Measurements from ENCODE around the gene SLC6A17.

DNA sequence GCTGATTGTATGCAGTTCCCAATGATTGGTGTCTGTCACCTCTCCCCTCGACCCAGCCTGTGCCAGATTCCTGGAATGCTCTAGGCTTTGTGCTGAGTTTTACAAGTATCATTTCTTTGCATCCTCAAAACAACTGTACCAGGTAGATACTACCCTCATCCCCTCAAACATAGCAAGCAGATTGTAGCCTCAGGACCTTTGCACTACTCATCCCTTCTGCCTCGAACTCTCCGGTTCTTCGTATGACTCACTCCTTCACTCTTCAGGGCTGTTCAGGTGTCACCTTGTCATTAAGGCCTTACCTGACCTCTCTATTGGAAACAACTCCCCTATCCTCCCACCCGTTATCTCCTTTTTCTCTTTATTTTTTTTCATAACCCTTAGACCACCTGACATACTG is 67.8 kb downstream of the SLC6A17 start:
- no peak for TF ChIP-seq POLR2AphosphoS5 (IDR thresholded peaks at IDR 0.05)
- TF ChIP-seq, protein P1, sequence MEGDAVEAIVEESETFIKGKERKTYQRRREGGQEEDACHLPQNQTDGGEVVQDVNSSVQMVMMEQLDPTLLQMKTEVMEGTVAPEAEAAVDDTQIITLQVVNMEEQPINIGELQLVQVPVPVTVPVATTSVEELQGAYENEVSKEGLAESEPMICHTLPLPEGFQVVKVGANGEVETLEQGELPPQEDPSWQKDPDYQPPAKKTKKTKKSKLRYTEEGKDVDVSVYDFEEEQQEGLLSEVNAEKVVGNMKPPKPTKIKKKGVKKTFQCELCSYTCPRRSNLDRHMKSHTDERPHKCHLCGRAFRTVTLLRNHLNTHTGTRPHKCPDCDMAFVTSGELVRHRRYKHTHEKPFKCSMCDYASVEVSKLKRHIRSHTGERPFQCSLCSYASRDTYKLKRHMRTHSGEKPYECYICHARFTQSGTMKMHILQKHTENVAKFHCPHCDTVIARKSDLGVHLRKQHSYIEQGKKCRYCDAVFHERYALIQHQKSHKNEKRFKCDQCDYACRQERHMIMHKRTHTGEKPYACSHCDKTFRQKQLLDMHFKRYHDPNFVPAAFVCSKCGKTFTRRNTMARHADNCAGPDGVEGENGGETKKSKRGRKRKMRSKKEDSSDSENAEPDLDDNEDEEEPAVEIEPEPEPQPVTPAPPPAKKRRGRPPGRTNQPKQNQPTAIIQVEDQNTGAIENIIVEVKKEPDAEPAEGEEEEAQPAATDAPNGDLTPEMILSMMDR (IDR thresholded peaks at IDR 0.05), result no peak
- TF ChIP-seq POLR2A (IDR thresholded peaks at IDR 0.05; ENCODE audit: low read depth), result no peak
- TF ChIP-seq EP300 (IDR thresholded peaks at IDR 0.05), result no peak

All from esophagus muscularis mucosa (tissue), 4 donors.